CD14-positive monocyte (primary cell): ENCODE results near the gene ASAP3. TPM values are rescaled to one million over a fixed set of nuclear protein-coding genes. Genes with fewer than 3 reads are reported as not detected.

ENCODE experiments used
- polyA plus RNA-seq, 3 donors: library from polyadenylated mRNA; depleted of rRNA in 1 of 3; unstranded in 2 of 3; stranded (reverse) in 1 of 3; fragments of 300-500 nt in 2 of 3; fragments of >200 nt in 1 of 3; fragmentation: Illumina TruSeq in 2 of 3; gene quantifications; 1 replicate in 2 of 3; 2 replicates in 1 of 3; pipeline ENCODE4 v1.2.3, GENCODE V29; 2012 to 2021

ASAP3 gene
- polyA plus RNA-seq, 3 donors, result 0.27 to 1.1 TPM; not detected in 1

Other genes starting within 250 kb of the ASAP3 start
- 100 to 1,000 TPM in 1 of 3 donors, 10 to 100 TPM in 2; 58.5 to 112 (median 82.9) TPM for gene HNRNPR, start 139.9 kb downstream of the ASAP3 start, polyA plus RNA-seq
- 1 to 10 TPM; 1.4 to 2.4 (median 2.0) TPM for gene ZNF436, start 114.3 kb downstream of the ASAP3 start, polyA plus RNA-seq
- under 1 TPM in 2 of 3 donors, not detected in 1; 0.26 to 0.52 TPM for gene TCEA3, start 59.4 kb downstream of the ASAP3 start, polyA plus RNA-seq
- gene E2F2, start 47.1 kb upstream of the ASAP3 start, polyA plus RNA-seq, result 1 to 10 TPM in 2 of 3 donors, under 1 TPM in 1; 0.24 to 4.7 (median 1.8) TPM
- gene ID3, start 75.3 kb upstream of the ASAP3 start, polyA plus RNA-seq, result 10 to 100 TPM in 1 of 3 donors, 1 to 10 TPM in 2; 1.1 to 31.1 (median 2.5) TPM
- gene RPL11, start 207.6 kb upstream of the ASAP3 start, polyA plus RNA-seq, result 100 to 1,000 TPM; 542 to 923 (median 552) TPM